Breast epithelium (tissue), 4 donors: ENCODE measurements around the gene PWWP2B. TPM values are rescaled to one million over a fixed set of nuclear protein-coding genes. Genes with fewer than 3 reads are reported as not detected.

Source experiments
- DNase-seq, 2 donors: peaks; one replicate each; pipeline ENCODE4 v3.0.0-alpha.2; 2019; ENCODE audit warnings: low spot score in 2 of 2
- H3K27ac ChIP-seq, 2 donors: fragments of 200-600 bp; sonication (generic) in 1 of 2; one replicate each; pipeline ENCODE4 v1.5.1; 2016 to 2019; ENCODE audit warnings: mild to moderate bottlenecking in 1 of 2
- H3K27me3 ChIP-seq, 2 donors: fragments of 200-600 bp; sonication (generic) in 1 of 2; one replicate each; pipeline versions ENCODE4 v1.5.1 to v1.6.0; 2017 to 2019; ENCODE audit warnings: control low read depth in 1 of 2, mild to moderate bottlenecking in 1 of 2
- H3K36me3 ChIP-seq: fragments of 200-600 bp; one replicate; pipeline ENCODE4 v1.5.1; 2019
- H3K4me1 ChIP-seq, 2 donors: fragments of 200-600 bp; sonication (generic); one replicate each; pipeline ENCODE4 v1.5.1; 2016 to 2019; ENCODE audit warnings: control low read depth in 1 of 2
- H3K4me3 ChIP-seq, 3 donors: fragments of 200-600 bp; sonication (generic); 1 replicate in 2 of 3; 2 replicates in 1 of 3; pipeline ENCODE4 v1.5.1; 2016 to 2019; ENCODE audit warnings: mild to moderate bottlenecking in 3 of 3, moderate library complexity in 2 of 3
- H3K9me3 ChIP-seq, 2 donors: fragments of 200-600 bp; sonication (generic) in 1 of 2; one replicate each; pipeline ENCODE4 v1.5.1; 2016 to 2019; ENCODE audit warnings: control low read depth in 1 of 2
- POLR2A ChIP-seq: fragments of 450-650 bp; IDR thresholded peaks from one replicate; pipeline ENCODE4 v1.6.1; 2016; ENCODE audit warnings: antibody characterized with exemption, mild to moderate bottlenecking, moderate library complexity
- POLR2AphosphoS5 ChIP-seq, 3 donors: sonication (generic); formaldehyde crosslinking; IDR thresholded peaks; one replicate each; pipeline ENCODE4 v1.6.1; 2017; ENCODE audit warnings: antibody characterized with exemption in 3 of 3
- intact Hi-C: fragments of 100-400 bp; cut with DNase I; formaldehyde crosslinking; loops from one replicate; pipeline ENCODE4 v1.15.1; 2023; ENCODE audit warnings: low total_unique reads
- total RNA-seq, 3 donors: library from RNA; depleted of rRNA; stranded (reverse); fragments of >200 nt; gene quantifications; one replicate each; pipeline ENCODE4 v1.1.0, GENCODE V29; 2016
- TF ChIP-seq, protein P1 (sequence below), 3 donors: fragments of 450-650 bp; IDR thresholded peaks; one replicate each; pipeline ENCODE4 v1.5.1; 2016 to 2017; ENCODE audit warnings: antibody characterized with exemption in 3 of 3, mild to moderate bottlenecking in 3 of 3, moderate library complexity in 3 of 3

The PWWP2B gene
- total RNA-seq, 3 donors from 2014 or later, result 10.7 to 15.5 (median 13.4) TPM

DNA sequence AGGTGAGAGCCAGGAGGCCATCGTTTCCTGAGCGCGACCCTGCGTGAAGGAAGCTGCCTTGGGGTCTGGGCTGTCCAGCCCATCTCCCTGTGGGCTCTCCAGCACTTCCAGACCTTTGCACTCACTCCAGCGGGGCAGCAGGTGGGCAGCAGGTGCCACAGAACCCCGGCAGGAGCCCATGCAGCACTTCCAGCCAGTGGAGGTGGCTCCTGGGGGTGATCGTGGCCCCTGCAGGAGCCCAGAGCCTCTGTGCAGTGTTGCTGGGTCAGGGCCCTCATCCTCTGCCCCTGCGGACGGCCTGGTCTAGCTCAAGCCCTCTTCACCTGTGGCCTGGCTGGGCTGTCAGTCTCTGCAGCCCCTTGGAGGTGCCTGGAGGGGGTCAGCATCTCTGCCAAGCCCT, 59.9 kb downstream of the PWWP2B start:
- TF ChIP-seq, protein P1, sequence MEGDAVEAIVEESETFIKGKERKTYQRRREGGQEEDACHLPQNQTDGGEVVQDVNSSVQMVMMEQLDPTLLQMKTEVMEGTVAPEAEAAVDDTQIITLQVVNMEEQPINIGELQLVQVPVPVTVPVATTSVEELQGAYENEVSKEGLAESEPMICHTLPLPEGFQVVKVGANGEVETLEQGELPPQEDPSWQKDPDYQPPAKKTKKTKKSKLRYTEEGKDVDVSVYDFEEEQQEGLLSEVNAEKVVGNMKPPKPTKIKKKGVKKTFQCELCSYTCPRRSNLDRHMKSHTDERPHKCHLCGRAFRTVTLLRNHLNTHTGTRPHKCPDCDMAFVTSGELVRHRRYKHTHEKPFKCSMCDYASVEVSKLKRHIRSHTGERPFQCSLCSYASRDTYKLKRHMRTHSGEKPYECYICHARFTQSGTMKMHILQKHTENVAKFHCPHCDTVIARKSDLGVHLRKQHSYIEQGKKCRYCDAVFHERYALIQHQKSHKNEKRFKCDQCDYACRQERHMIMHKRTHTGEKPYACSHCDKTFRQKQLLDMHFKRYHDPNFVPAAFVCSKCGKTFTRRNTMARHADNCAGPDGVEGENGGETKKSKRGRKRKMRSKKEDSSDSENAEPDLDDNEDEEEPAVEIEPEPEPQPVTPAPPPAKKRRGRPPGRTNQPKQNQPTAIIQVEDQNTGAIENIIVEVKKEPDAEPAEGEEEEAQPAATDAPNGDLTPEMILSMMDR (IDR thresholded peaks at IDR 0.05), result no peak
- TF ChIP-seq POLR2A (no peak), POLR2AphosphoS5 (IDR thresholded peaks at IDR 0.05) (no peak)
- DNase-seq, result no peak
- H3K36me3 ChIP-seq, result no peaks in the 10 kb centered on the region
- H3K9me3 ChIP-seq, result no peaks in the 10 kb centered on the region
- H3K27ac ChIP-seq, result no peak overlapping the region
- no peak overlapping the region for H3K4me3 ChIP-seq
- H3K4me1 ChIP-seq, result peaks cover 0 to 7% of the 10 kb centered on the region in 2 donors
- peaks cover 0 to 9% of the 10 kb centered on the region in 2 donors for H3K27me3 ChIP-seq
- intact Hi-C loops, result loop anchor here (10.0 kb wide), 1 partner anchor 232 kb away; no protein-coding TSS in a partner anchor

DNA sequence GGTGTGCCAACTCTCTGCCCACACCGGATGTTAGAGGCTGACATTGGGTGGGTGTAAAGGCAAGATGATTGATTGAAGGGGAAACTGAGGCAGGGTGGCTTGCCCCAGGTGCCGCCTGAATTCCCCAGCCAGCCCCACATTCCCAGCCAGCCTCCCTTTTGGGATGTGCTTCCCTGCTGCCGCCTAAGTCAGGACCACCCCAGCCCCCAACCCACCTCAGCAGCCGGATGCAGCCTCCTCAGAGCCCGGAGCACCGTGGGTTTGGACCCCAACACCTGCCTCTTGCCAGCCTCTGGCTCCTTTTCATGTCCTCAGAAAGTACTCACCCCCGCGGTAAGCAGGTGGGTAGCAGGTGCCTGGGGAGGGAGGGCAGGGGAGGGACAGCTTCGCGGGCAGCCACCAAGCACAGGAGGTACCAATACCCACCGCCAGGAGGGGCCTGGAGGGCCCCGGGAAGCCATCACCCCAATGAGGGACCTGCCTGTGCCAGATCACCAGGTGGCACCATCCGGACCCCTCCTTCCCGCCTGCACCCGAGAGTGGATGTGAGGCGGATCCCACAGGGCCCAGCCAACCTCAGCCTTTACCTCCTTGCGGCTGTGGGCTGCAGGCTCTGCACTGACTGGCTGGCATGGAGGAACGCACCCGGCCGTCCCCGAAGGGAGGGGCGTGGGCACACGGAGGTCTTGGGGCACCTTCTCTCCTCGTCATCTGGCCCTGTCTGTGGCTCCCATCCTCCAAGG, 60.5 kb downstream of the PWWP2B start:
- H3K36me3 ChIP-seq, result no peaks in the 10 kb centered on the region
- TF ChIP-seq POLR2A (no peak), POLR2AphosphoS5 (IDR thresholded peaks at IDR 0.05) (no peak)
- TF ChIP-seq, protein P1 (IDR thresholded peaks at IDR 0.05), result no peak
- no peak overlapping the region for H3K4me3 ChIP-seq
- H3K27ac ChIP-seq, result no peak overlapping the region
- peaks cover 0 to 9% of the 10 kb centered on the region in 2 donors for H3K27me3 ChIP-seq
- DNase-seq, result no peak
- intact Hi-C loops, result loop anchor here (10.0 kb wide), 1 partner anchor 233 kb away; no protein-coding TSS in a partner anchor
- H3K9me3 ChIP-seq, result no peaks in the 10 kb centered on the region
- peaks cover 0 to 7% of the 10 kb centered on the region in 2 donors for H3K4me1 ChIP-seq

DNA sequence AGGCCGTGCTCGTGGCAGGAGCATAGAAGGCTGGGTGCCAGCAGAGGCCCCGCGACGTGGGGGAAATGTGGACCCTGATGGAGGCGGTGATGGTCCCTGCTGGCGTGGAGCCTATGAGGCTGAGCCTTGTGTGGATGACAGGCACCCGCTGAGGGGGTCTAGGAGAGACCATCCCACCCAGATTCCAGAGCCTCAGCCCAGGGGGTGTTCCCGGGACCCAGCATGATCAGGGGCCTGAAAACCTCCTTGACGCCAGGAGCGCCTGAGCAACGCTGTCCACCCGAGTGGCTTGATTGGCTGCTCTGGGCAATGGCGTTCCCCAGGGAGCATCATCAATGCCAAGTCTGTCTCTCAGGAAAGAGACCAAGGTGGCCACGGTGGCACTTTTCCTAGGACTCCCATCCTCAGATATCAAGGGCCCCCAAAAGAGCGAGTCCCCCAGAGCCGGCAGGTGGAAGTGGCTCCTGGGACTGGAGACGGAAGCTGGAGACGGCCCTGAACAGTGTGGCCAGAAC, 61.1 kb downstream of the PWWP2B start:
- Histone ChIP-seq H3K27ac (no peak overlapping the region), H3K4me1 (peaks cover 0 to 2% of the 10 kb centered on the region in 2 donors), H3K4me3 (no peak overlapping the region), H3K36me3 (no peaks in the 10 kb centered on the region), H3K9me3 (no peaks in the 10 kb centered on the region), H3K27me3 (peaks cover 0 to 9% of the 10 kb centered on the region in 2 donors)
- TF ChIP-seq POLR2A, result no peak
- intact Hi-C loops, result loop anchor here (10.0 kb wide), 1 partner anchor 233 kb away; no protein-coding TSS in a partner anchor
- DNase-seq, result no peak

DNA sequence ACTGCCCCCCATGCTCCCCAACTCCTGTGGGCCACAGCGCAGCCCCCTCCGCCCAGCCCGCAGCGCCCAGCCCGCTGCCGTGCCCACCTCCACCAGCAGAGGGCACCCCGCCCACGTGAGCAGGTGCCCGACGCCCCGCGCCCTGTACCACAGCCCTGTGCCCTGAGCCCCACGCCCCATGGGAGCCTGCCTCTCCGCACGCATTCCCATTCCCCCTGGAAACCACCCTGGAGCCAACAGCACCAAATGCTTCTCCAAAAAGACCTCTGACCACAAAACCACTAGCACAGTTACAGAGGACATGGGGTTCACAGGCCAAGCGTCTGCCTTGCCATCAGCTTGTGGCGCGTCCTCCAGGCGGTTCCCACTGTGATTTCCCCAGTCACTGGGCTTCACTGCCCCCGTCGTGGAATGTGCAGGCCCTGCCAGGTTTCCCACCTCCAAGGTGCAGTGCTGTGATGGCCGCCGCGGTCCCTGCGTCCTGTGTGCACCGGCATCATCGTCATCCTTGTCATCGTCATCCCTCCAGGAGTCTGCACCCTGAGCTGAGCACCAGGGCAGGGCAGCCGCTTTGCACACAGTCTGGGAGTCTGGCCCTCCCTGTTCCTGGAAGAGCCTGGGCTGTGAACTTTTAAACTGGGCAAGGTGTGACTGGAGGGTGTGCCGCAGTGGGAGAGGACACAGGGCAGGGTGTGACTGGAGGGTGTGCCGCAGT, 61.7 kb downstream of the PWWP2B start:
- Histone ChIP-seq H3K27me3 (peaks cover 0 to 9% of the 10 kb centered on the region in 2 donors), H3K4me3 (no peak overlapping the region), H3K9me3 (no peaks in the 10 kb centered on the region), H3K27ac (no peak overlapping the region), H3K36me3 (no peaks in the 10 kb centered on the region), H3K4me1 (peaks cover 2 to 3% of the 10 kb centered on the region in 2 donors)
- DNase-seq, result no peak
- intact Hi-C loops, result loop anchor here (10.0 kb wide), 1 partner anchor 234 kb away; no protein-coding TSS in a partner anchor
- TF ChIP-seq, protein P1 (IDR thresholded peaks at IDR 0.05), result peak; percentile 84 to 95 (median 95)
- no peak for TF ChIP-seq POLR2AphosphoS5 (IDR thresholded peaks at IDR 0.05)

DNA sequence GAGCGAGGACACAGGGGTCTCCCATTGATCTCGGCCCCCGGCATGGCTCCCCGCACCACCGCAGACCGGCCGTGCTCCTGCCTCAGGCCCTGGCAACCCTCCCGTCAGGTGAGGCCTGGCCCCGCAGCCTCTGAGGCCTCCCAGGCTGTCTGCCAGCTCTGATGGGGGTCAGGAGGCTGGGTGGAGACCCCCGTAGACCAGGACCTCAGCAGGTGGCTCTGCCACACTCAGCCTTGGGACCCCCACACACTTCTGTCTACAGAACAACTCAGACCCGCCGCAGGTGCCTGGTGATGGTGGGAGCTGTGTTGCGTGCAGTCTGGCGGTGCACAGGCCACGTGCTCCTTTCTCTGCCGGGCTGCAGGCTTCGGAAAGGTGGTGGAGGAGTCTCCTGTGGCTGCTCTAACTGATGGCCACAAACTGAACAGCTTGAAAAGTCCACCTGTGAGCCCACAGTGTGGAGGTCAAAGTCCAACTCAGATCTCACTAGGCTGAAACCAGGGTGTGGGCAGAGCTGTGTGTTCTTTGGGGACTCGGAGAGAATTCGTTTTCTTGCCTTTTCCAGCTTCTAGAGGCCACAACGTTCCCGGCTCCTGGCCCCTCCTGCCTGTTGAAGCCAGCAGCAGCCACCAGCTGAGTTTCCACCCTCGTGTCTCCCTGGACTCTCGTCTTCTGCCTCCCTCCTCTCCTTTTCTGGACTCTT, 62.5 kb downstream of the PWWP2B start:
- H3K9me3 ChIP-seq, result no peaks in the 10 kb centered on the region
- intact Hi-C loops, result loop anchor here (10.0 kb wide), 2 partner anchors 65 to 235 kb away; no protein-coding TSS in a partner anchor
- peaks cover 0 to 9% of the 10 kb centered on the region in 2 donors for H3K27me3 ChIP-seq
- no peaks in the 10 kb centered on the region for H3K36me3 ChIP-seq
- no peak overlapping the region for H3K27ac ChIP-seq
- no peak for DNase-seq
- peaks cover 6 to 8% of the 10 kb centered on the region in 2 donors for H3K4me1 ChIP-seq
- H3K4me3 ChIP-seq, result no peak overlapping the region
- TF ChIP-seq POLR2AphosphoS5 (IDR thresholded peaks at IDR 0.05), result no peak
- TF ChIP-seq POLR2A, result no peak
- TF ChIP-seq, protein P1 (IDR thresholded peaks at IDR 0.05), result no peak
